Cardiac fibroblast (primary cell): ENCODE results near the gene RAB5A.
A peak's percentile ranks its signal among the peaks of the same experiment; 100 is the strongest.

Source experiments
- DNase-seq, 2 donors: peaks; one replicate each; pipeline versions ENCODE4 v3.0.0 to v3.0.0-alpha.2; 2010; ENCODE audit warnings: low read depth in 2 of 2
- H3K4me3 ChIP-seq, 2 donors: replicated peaks in 1 of 2; 1 replicate in 1 of 2; 2 replicates in 1 of 2; pipeline ENCODE4 v1.5.1; 2011; ENCODE audit warnings: low read depth in 2 of 2, low read length in 2 of 2, mild to moderate bottlenecking in 2 of 2, moderate library complexity in 1 of 2
- TF ChIP-seq, protein P1 (sequence below): IDR thresholded peaks from one replicate; pipeline ENCODE4 v1.5.1; 2011; ENCODE audit warnings: low read depth, mild to moderate bottlenecking, low read length, inconsistent platforms

The RAB5A gene

DNA sequence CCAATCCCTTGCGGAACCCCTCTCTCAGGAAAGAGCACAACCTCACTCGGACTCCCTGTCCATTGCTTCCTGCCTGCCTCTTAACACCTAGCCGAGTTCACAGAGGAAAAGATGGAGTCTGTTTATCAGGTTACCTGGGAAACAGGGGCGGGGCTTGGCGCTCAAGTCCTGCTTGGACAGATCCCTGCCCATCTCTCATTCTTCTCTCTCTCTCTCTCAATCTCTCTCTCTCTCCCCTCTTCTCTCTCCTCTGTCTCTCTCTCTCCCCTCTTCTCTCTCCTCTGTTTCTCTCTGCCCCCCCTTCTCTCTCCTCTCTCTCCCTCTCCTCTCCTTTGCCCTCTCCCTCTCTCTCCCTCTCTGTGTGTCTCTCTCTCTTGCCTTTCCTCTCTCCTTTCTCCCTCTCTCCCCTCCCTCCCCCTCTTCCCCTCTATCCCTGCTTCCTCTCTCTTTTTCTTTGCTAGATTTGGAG lies 12.8 kb upstream of the RAB5A start, which contains the start of gene EFHB:
Gene EFHB (minus strand): TSS at position 120 of the 469 bp plus-strand sequence. CDS start 199 bp downstream, outside the sequence.
- TF ChIP-seq, protein P1, sequence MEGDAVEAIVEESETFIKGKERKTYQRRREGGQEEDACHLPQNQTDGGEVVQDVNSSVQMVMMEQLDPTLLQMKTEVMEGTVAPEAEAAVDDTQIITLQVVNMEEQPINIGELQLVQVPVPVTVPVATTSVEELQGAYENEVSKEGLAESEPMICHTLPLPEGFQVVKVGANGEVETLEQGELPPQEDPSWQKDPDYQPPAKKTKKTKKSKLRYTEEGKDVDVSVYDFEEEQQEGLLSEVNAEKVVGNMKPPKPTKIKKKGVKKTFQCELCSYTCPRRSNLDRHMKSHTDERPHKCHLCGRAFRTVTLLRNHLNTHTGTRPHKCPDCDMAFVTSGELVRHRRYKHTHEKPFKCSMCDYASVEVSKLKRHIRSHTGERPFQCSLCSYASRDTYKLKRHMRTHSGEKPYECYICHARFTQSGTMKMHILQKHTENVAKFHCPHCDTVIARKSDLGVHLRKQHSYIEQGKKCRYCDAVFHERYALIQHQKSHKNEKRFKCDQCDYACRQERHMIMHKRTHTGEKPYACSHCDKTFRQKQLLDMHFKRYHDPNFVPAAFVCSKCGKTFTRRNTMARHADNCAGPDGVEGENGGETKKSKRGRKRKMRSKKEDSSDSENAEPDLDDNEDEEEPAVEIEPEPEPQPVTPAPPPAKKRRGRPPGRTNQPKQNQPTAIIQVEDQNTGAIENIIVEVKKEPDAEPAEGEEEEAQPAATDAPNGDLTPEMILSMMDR: no peak
- H3K4me3 ChIP-seq: no peak within 1 kb of the TSS
- peak; percentile 31 to 41 for DNase-seq

DNA sequence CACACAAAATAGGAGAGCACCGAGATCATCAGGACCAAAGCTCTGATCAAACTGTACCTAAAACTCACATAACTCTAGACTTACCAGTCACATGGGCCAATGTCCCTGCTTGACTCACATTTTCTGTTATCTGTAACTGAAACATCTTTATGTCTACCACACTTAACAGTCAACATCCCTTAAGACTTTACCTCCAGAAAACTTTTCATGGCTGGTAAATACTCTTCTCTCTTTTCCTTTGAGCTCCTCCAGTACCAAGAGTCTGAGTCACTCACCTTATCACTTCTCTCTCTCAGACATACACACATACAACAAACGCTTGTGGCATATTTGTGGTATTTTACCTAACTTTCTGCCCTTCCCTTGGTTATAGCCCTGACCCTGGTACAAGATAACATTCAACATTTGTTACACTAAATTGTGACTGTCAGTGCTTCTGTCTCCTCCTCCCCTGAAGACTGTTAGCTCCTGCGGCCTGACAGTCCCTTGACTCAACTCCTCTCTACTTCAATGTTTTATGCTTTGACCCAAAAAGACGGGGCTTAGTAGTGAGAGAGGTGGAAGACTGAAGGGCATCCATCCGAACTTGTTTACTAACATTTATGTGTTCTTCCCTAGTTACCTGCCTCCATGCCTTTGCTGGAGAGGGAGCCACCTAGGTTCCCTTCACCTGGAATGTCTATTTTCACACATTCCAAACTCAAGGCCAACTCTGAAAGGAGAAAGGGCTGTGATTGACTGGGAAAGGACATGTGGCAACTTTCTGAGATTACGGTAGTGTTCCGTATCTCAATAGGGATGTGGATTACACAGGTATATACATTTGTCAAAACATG lies 9.2 kb upstream of the RAB5A start:
- TF ChIP-seq, protein P1: no peak
- DNase-seq: peak; percentile 29 to 41

DNA sequence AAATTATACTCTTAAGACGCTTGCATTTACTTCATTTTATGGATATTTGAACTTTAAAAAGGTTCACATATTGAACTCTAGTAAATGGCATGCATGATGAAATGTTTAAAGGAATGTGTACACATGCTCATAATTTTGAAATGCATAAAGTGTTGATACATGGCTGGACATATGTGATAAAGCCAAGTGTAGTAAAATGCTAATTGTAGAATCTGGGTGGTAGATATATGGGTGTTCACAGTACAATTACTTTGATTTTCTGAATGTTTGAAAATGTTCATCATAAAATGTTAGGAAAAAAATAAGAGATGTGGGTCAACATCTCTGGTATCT lies 8.6 kb upstream of the RAB5A start:
- no peak overlapping the region for H3K4me3 ChIP-seq
- TF ChIP-seq, protein P1: no peak
- DNase-seq: no peak

More for the DNA sequence above, 9.2 kb upstream of the RAB5A start:
- H3K4me3 ChIP-seq: no peak overlapping the region

DNA sequence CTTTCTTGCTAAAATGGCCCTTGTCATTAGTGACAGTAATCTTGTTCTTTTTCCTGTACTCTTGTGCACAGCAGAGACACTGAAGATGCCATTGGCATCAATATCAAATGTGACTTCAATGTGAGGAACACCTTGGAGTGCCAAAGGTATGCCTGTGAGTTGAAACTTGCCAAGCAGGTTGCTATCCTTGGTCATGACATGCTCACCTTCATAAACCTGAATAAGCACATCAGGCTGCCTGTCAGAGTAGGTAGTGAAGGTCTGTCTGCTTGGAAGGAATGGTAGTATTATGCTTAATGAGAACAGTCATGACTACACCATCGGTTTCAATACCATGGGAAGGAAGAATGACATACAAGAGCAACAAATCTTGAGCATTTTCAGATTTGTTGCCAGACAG lies 6.3 kb upstream of the RAB5A start:
- TF ChIP-seq, protein P1: no peak
- DNase-seq: no peak
- H3K4me3 ChIP-seq: no peak overlapping the region

DNA sequence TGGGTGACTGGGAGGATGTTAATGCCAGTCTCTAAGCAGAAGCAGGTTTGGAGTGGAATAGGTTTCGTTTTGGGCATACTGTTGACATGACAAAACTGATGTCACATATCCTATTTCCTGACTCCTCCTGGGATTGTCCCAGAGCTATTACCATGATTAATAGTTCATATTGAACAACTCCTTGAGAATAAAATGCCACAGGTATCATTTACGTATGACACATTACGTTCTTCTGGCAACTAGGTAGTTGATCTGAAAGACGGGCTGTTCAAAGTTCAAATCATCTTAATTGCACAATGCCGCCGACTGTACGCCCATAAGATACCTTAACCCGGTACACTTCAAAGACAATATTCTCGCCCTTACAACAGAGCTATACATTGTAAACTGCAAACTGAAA lies 1.4 kb upstream of the RAB5A start:
- TF ChIP-seq, protein P1: no peak
- DNase-seq: no peak
- H3K4me3 ChIP-seq: no peak overlapping the region

DNA sequence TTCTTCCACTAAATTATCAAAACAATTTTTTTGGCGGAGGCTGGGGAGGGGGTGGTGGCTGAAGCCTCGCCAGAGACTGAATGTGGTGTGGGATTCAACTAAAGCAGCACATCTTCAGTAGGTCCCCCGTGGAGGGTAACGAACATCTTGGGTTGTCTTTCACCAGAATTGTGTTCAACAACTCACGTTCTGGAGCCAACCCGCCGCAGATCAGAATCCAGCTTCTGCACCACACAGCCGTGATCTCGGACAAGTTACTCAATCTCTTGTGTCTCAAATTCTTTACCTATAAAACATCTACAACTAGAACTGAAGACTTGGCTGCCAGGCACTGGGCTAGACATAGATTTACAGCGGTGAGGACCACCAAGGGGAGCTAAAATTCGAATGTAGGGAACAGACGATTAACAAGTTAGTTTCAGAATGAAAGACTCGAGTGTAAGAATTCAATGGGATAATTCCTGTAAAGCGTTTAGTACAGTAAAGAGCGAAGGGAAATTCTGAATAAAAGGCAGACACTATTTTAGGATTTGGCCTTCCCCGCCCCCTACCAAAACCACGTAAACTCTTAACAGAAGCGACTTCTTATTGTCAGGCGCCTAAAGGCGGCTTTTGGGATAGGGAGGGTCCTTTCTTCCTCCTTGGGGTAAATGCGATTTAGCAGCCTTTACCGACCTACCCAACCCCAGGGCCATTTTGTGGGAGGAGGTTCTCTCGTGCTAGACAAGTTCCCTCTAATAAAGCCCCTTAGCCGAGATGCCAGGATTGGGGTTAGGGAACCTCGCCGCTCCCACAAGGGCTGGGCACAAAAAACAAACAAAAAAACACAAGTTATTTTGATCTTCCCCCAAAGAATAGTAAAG lies 697 bp upstream of the RAB5A start:
- TF ChIP-seq, protein P1: no peak
- peak in 1 of 2 donors; percentile 4 for DNase-seq

More for the DNA sequence above, 697 bp upstream of the RAB5A start:
- H3K4me3 ChIP-seq: peak overlapping the region; percentile 93 to 100
